GM23338 (cell line): ENCODE results near the gene SNRNP35. TPM values are rescaled to one million over a fixed set of nuclear protein-coding genes. Genes with fewer than 3 reads are reported as not detected.

Experiments used
- ATAC-seq: fragments of 200-7000 bp; cut with Tn5 transposase; 3 replicates; pipeline ENCODE4 v1.9.1; 2020
- DNase-seq: peaks from one replicate; pipeline ENCODE4 v3.0.0-alpha.2; 2015; ENCODE audit warnings: low spot score
- H2AFZ ChIP-seq: fragments of 200-600 bp; sonication (generic); 2 replicates; pipeline ENCODE4 v1.8.0; 2016; ENCODE audit warnings: antibody characterized with exemption, mild to moderate bottlenecking, moderate library complexity
- H3F3A ChIP-seq: fragments of 200-600 bp; sonication (generic); replicated peaks from 2 replicates; pipeline ENCODE4 v1.8.0; 2017; ENCODE audit warnings: antibody characterized with exemption, mixed run types, low read depth
- H3K27ac ChIP-seq: fragments of 200-600 bp; sonication (generic); 2 replicates; pipeline ENCODE4 v1.6.1; 2016; ENCODE audit warnings: low read depth
- H3K27me3 ChIP-seq: fragments of 200-600 bp; sonication (generic); 2 replicates; pipeline ENCODE4 v1.8.0; 2016; ENCODE audit warnings: mild to moderate bottlenecking, mixed run types, moderate library complexity; ENCODE audit not compliant: insufficient read depth
- H3K36me3 ChIP-seq: fragments of 200-600 bp; sonication (generic); 2 replicates; pipeline ENCODE4 v1.8.0; 2016; ENCODE audit warnings: mild to moderate bottlenecking; ENCODE audit not compliant: insufficient read depth
- H3K4me1 ChIP-seq: fragments of 200-600 bp; sonication (generic); 2 replicates; pipeline ENCODE4 v1.8.0; 2016; ENCODE audit warnings: mild to moderate bottlenecking, moderate library complexity; ENCODE audit not compliant: insufficient read depth
- H3K4me2 ChIP-seq: fragments of 200-600 bp; sonication (generic); 2 replicates; pipeline ENCODE4 v1.7.1; 2017; ENCODE audit warnings: mixed run types
- H3K4me3 ChIP-seq: fragments of 200-600 bp; sonication (generic); 2 replicates; pipeline ENCODE4 v1.6.1; 2016; ENCODE audit warnings: mixed run types
- H3K79me2 ChIP-seq: fragments of 200-600 bp; sonication (generic); replicated peaks from 2 replicates; pipeline ENCODE4 v1.8.0; 2017; ENCODE audit warnings: mild to moderate bottlenecking; ENCODE audit not compliant: insufficient read depth
- H3K9me2 ChIP-seq: fragments of 200-600 bp; sonication (generic); 2 replicates; pipeline ENCODE4 v1.8.0; 2017; ENCODE audit not compliant: insufficient read depth
- H4K20me1 ChIP-seq: fragments of 200-600 bp; sonication (generic); replicated peaks from 2 replicates; pipeline ENCODE4 v1.8.0; 2017; ENCODE audit warnings: mild to moderate bottlenecking; ENCODE audit not compliant: insufficient read depth
- H3K27ac Mint-ChIP-seq: 2 replicates; pipeline ENCODE4 v1.8.0; 2020; ENCODE audit warnings: inconsistent platforms, mild to moderate bottlenecking, moderate library complexity, mixed read lengths
- H3K27me3 Mint-ChIP-seq: 3 replicates; pipeline ENCODE4 v1.8.0; 2022; ENCODE audit warnings: low read depth, mild to moderate bottlenecking, moderate library complexity, mixed read lengths, inconsistent platforms; ENCODE audit not compliant: insufficient read depth, poor library complexity
- H3K36me3 Mint-ChIP-seq: 3 replicates; pipeline ENCODE4 v1.8.0; 2021; ENCODE audit warnings: low read depth, mild to moderate bottlenecking, inconsistent platforms, moderate library complexity, mixed read lengths
- H3K4me1 Mint-ChIP-seq: 3 replicates; pipeline ENCODE4 v1.8.0; 2020; ENCODE audit warnings: mild to moderate bottlenecking, inconsistent platforms, mixed read lengths
- H3K4me3 Mint-ChIP-seq: 3 replicates; pipeline ENCODE4 v1.8.0; 2021; ENCODE audit warnings: moderate library complexity, mild to moderate bottlenecking, inconsistent platforms, mixed read lengths
- H3K9me3 Mint-ChIP-seq: 3 replicates; pipeline ENCODE4 v1.8.0; 2020; ENCODE audit warnings: moderate library complexity, mild to moderate bottlenecking, inconsistent platforms, mixed read lengths
- EZH2 ChIP-seq: fragments of 200-600 bp; sonication (generic); IDR thresholded peaks from one replicate; pipeline ENCODE4 v1.8.0; 2017; ENCODE audit warnings: antibody characterized with exemption, mild to moderate bottlenecking, low read depth; ENCODE audit not compliant: unreplicated experiment
- EZH2phosphoT487 ChIP-seq: fragments of 200-600 bp; sonication (generic); IDR thresholded peaks from one replicate; pipeline ENCODE4 v1.8.1; 2018; ENCODE audit warnings: antibody characterized with exemption; ENCODE audit not compliant: unreplicated experiment
- NANOG ChIP-seq: IDR thresholded peaks from 2 replicates; pipeline ENCODE4 v1.6.1; 2016; ENCODE audit warnings: antibody characterized with exemption, borderline replicate concordance
- POLR2AphosphoS5 ChIP-seq: IDR thresholded peaks from 2 replicates; pipeline ENCODE4 v1.6.1; 2016; ENCODE audit warnings: antibody characterized with exemption, low read depth
- STAT1 ChIP-seq: IDR thresholded peaks from one replicate; pipeline ENCODE4 v1.6.1; 2016; ENCODE audit warnings: antibody characterized with exemption; ENCODE audit not compliant: unreplicated experiment
- ZNF331 ChIP-seq: fragments of 250-450 bp; sonication (Bioruptor Pico); IDR thresholded peaks from 2 replicates; pipeline ENCODE4 v1.5.0; 2020; ENCODE audit warnings: low read depth, mild to moderate bottlenecking, moderate library complexity
- polyA plus RNA-seq: library from polyadenylated mRNA; unstranded; fragments of >200 nt; fragmentation: Nextera tagmentation; extraction: Ambion mirVana; gene quantifications from 2 replicates; pipeline ENCODE4 v1.2.1, GENCODE V29; 2016
- total RNA-seq: library from RNA; depleted of rRNA; stranded (reverse); fragments of >200 nt; shearing (Covaris generic); gene quantifications from 2 replicates; pipeline ENCODE4 v1.2.3, GENCODE V29; 2014
- TF ChIP-seq, protein P1 (sequence below): IDR thresholded peaks from one replicate; pipeline ENCODE4 v1.6.1; 2018; ENCODE audit warnings: antibody characterized with exemption; ENCODE audit not compliant: unreplicated experiment
- TF ChIP-seq, protein P2 (sequence below), 2 experiments: fragments of 200-600 bp in 1 of 2; sonication (generic) in 1 of 2; conservative IDR thresholded peaks; 2 replicates each; pipeline versions ENCODE4 v1.5.1 to v1.6.1; 2016 to 2017; ENCODE audit warnings: antibody characterized with exemption in 2 of 2, low read depth in 2 of 2, mild to moderate bottlenecking in 2 of 2, moderate library complexity in 1 of 2
- TF ChIP-seq, protein P3 (sequence below): IDR thresholded peaks from 2 replicates; pipeline ENCODE4 v1.6.1; 2016; ENCODE audit warnings: antibody characterized with exemption

Gene SNRNP35
- total and polyA plus RNA-seq, 2 experiments from 2014 or later, result 8.4 to 38.4 TPM

DNA sequence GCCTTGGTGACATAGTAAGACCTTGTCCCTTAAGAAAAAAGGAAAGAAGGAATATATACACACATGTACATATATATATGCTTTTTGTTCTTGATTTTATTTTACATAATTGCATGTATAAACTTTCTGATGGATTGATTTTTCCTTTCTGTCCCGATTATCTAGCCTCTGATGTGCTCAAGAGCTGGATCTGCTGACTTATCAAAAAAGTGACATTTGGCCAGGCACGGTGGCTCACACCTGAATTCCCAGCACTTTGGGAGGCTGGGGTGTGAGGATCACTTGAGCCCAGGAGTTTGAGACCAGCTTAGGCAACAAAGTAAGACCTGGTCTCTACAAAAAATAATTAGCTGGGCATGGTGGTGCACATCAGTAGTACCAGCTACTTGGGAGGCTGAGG, 12.0 kb downstream of the SNRNP35 start:
- no peaks in the 10 kb centered on the region; the same call in 1 of the 2 replicates for H3K79me2 ChIP-seq
- H3K4me3 Mint-ChIP-seq, result no peak overlapping the region
- H3K9me3 Mint-ChIP-seq, result no peaks in the 10 kb centered on the region; the same call in 2 of the 3 replicates
- no peak overlapping the region for H3K4me2 ChIP-seq
- H3K27ac ChIP-seq, result no peak overlapping the region
- H3K4me1 Mint-ChIP-seq, result no peaks in the 10 kb centered on the region
- no peaks in the 10 kb centered on the region for H3K9me2 ChIP-seq
- peaks cover 6% of the 10 kb centered on the region for H3K27me3 Mint-ChIP-seq
- no peaks in the 10 kb centered on the region for H3K4me1 ChIP-seq
- H2AFZ ChIP-seq, result no peak overlapping the region
- no peak overlapping the region for H3K27ac Mint-ChIP-seq
- H3K27me3 ChIP-seq, result no peaks in the 10 kb centered on the region
- H3K36me3 Mint-ChIP-seq, result peaks cover 13% of the 10 kb centered on the region
- no peaks in the 10 kb centered on the region for H3K36me3 ChIP-seq
- no peak for DNase-seq
- H4K20me1 ChIP-seq, result peaks cover 2% of the 10 kb centered on the region; the same call in 1 of the 2 replicates
- H3F3A ChIP-seq, result no peaks in the 10 kb centered on the region
- H3K4me3 ChIP-seq, result no peak overlapping the region
- TF ChIP-seq POLR2AphosphoS5 (no peak), STAT1 (no peak), ZNF331 (CRISPR knock-in tag) (no peak)
- TF ChIP-seq, protein P1, sequence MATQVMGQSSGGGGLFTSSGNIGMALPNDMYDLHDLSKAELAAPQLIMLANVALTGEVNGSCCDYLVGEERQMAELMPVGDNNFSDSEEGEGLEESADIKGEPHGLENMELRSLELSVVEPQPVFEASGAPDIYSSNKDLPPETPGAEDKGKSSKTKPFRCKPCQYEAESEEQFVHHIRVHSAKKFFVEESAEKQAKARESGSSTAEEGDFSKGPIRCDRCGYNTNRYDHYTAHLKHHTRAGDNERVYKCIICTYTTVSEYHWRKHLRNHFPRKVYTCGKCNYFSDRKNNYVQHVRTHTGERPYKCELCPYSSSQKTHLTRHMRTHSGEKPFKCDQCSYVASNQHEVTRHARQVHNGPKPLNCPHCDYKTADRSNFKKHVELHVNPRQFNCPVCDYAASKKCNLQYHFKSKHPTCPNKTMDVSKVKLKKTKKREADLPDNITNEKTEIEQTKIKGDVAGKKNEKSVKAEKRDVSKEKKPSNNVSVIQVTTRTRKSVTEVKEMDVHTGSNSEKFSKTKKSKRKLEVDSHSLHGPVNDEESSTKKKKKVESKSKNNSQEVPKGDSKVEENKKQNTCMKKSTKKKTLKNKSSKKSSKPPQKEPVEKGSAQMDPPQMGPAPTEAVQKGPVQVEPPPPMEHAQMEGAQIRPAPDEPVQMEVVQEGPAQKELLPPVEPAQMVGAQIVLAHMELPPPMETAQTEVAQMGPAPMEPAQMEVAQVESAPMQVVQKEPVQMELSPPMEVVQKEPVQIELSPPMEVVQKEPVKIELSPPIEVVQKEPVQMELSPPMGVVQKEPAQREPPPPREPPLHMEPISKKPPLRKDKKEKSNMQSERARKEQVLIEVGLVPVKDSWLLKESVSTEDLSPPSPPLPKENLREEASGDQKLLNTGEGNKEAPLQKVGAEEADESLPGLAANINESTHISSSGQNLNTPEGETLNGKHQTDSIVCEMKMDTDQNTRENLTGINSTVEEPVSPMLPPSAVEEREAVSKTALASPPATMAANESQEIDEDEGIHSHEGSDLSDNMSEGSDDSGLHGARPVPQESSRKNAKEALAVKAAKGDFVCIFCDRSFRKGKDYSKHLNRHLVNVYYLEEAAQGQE, result no peak
- TF ChIP-seq, protein P2, sequence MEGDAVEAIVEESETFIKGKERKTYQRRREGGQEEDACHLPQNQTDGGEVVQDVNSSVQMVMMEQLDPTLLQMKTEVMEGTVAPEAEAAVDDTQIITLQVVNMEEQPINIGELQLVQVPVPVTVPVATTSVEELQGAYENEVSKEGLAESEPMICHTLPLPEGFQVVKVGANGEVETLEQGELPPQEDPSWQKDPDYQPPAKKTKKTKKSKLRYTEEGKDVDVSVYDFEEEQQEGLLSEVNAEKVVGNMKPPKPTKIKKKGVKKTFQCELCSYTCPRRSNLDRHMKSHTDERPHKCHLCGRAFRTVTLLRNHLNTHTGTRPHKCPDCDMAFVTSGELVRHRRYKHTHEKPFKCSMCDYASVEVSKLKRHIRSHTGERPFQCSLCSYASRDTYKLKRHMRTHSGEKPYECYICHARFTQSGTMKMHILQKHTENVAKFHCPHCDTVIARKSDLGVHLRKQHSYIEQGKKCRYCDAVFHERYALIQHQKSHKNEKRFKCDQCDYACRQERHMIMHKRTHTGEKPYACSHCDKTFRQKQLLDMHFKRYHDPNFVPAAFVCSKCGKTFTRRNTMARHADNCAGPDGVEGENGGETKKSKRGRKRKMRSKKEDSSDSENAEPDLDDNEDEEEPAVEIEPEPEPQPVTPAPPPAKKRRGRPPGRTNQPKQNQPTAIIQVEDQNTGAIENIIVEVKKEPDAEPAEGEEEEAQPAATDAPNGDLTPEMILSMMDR (conservative IDR thresholded peaks at IDR 0.05; ENCODE audit: low read depth in 2 of 2), result no peak
- no peak for ATAC-seq

DNA sequence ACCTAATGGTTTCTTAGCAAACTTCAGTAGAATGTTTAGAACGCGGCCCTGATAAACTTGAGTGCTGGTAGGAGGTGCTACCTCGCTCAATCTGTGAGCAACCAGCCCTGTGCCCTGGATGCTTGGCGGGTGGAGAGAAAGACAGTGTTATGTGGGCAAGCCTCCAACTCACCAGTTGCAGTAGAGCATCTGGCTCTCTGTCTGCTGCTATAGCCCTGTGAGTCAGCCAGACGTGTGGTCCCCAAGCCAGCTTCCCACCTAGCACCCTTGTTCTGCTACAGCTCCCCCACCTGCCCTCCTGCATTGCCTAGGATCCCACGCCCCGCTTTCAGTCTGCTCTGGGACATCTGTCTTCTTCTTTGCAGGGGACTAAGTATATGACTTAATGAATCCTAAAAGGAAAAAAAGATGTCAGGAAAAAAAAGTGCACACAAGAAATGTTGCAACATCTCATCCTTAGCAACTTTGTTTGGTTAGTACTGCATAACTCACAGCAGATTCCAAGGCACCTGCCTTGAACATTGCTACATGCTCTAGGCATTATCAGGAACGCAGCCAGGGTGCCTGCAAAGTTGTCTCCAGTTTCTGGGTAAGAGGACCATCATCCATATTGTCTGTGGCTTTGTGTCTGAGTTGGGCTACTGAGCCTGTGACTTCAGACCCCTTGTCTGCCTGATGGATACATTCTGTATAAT, 13.6 kb downstream of the SNRNP35 start:
- no peak overlapping the region for H3K27ac Mint-ChIP-seq
- Histone ChIP-seq H3K4me3 (no peak overlapping the region), H3K4me1 (no peaks in the 10 kb centered on the region), H4K20me1 (peaks cover 7% of the 10 kb centered on the region; the same call in 1 of the 2 replicates), H3F3A (no peaks in the 10 kb centered on the region), H3K79me2 (no peaks in the 10 kb centered on the region; the same call in 1 of the 2 replicates), H2AFZ (no peak overlapping the region), H3K36me3 (no peaks in the 10 kb centered on the region), H3K27ac (no peak overlapping the region), H3K27me3 (no peaks in the 10 kb centered on the region), H3K9me2 (no peaks in the 10 kb centered on the region), H3K4me2 (no peak overlapping the region)
- H3K27me3 Mint-ChIP-seq, result peaks cover 4% of the 10 kb centered on the region
- no peaks in the 10 kb centered on the region for H3K4me1 Mint-ChIP-seq
- ATAC-seq (no peak), DNase-seq (no peak)
- no peaks in the 10 kb centered on the region; the same call in 2 of the 3 replicates for H3K9me3 Mint-ChIP-seq
- H3K4me3 Mint-ChIP-seq, result no peak overlapping the region
- no peaks in the 10 kb centered on the region for H3K36me3 Mint-ChIP-seq
- TF ChIP-seq EZH2phosphoT487 (no peak), NANOG (no peak), EZH2 (no peak)
- TF ChIP-seq, protein P3, sequence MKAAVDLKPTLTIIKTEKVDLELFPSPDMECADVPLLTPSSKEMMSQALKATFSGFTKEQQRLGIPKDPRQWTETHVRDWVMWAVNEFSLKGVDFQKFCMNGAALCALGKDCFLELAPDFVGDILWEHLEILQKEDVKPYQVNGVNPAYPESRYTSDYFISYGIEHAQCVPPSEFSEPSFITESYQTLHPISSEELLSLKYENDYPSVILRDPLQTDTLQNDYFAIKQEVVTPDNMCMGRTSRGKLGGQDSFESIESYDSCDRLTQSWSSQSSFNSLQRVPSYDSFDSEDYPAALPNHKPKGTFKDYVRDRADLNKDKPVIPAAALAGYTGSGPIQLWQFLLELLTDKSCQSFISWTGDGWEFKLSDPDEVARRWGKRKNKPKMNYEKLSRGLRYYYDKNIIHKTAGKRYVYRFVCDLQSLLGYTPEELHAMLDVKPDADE, result no peak
